Glutamatergic neuron (in vitro differentiated cells): Measurements from ENCODE around the gene PTPN23. TPM values are rescaled to one million over a fixed set of nuclear protein-coding genes. Genes with fewer than 3 reads are reported as not detected.

Experiments
- DNase-seq: peaks from one replicate; pipeline ENCODE4 v3.0.0; 2022
- H3K27ac Mint-ChIP-seq: one replicate; pipeline ENCODE4 v1.8.0; 2020; ENCODE audit warnings: mild to moderate bottlenecking, mixed read lengths, inconsistent platforms; ENCODE audit not compliant: unreplicated experiment
- H3K27me3 Mint-ChIP-seq: one replicate; pipeline ENCODE4 v1.8.0; 2020; ENCODE audit warnings: mild to moderate bottlenecking, moderate library complexity, mixed read lengths, inconsistent platforms; ENCODE audit not compliant: unreplicated experiment
- H3K36me3 Mint-ChIP-seq: one replicate; pipeline ENCODE4 v1.8.0; 2020; ENCODE audit warnings: mild to moderate bottlenecking, mixed read lengths, inconsistent platforms; ENCODE audit not compliant: unreplicated experiment
- H3K4me1 Mint-ChIP-seq: one replicate; pipeline ENCODE4 v1.8.0; 2020; ENCODE audit warnings: mild to moderate bottlenecking, low read depth, mixed read lengths, inconsistent platforms; ENCODE audit not compliant: unreplicated experiment
- H3K4me3 Mint-ChIP-seq: one replicate; pipeline ENCODE4 v1.8.0; 2020; ENCODE audit warnings: mild to moderate bottlenecking, mixed read lengths, inconsistent platforms; ENCODE audit not compliant: unreplicated experiment
- H3K9me3 Mint-ChIP-seq: one replicate; pipeline ENCODE4 v1.8.0; 2020; ENCODE audit warnings: mild to moderate bottlenecking, moderate library complexity, mixed read lengths, inconsistent platforms; ENCODE audit not compliant: unreplicated experiment
- CTCF ChIP-seq: fragments of 200-600 bp; sonication (generic); IDR thresholded peaks from one replicate; pipeline ENCODE4 v1.5.0; 2021; ENCODE audit not compliant: partially characterized antibody, unreplicated experiment
- total RNA-seq: library from RNA; stranded (reverse); fragmentation: NEBNext Ultra II Directional; extraction: Animal tissue kit (Norgen Biotek cat#: 25700); gene quantifications from one replicate; pipeline ENCODE4 v1.2.1, GENCODE V29; 2021; ENCODE audit not compliant: unreplicated experiment

Gene PTPN23
- total RNA-seq, 1 donor from 2014 or later = 71.0 TPM

- Mint-ChIP-seq H3K36me3 (peaks cover 4% of the 10 kb centered on the region), H3K4me3 (no peak overlapping the region), H3K9me3 (peaks cover 5% of the 10 kb centered on the region), H3K27me3 (no peaks in the 10 kb centered on the region), H3K4me1 (peaks cover 12% of the 10 kb centered on the region), H3K27ac (peak overlapping the region; percentile 35)
- no peak for DNase-seq
- TF ChIP-seq CTCF = no peak
These were observed 47.8 kb downstream of the PTPN23 start for GRCh38 chr3:47428662-47429061.

- Mint-ChIP-seq H3K27ac (peak overlapping the region; percentile 77), H3K9me3 (peaks cover 5% of the 10 kb centered on the region), H3K36me3 (peaks cover 4% of the 10 kb centered on the region), H3K4me3 (peak overlapping the region; percentile 24), H3K4me1 (peaks cover 12% of the 10 kb centered on the region), H3K27me3 (no peaks in the 10 kb centered on the region)
- no peak for TF ChIP-seq CTCF
- no peak for DNase-seq
These were observed 48.9 kb downstream of the PTPN23 start for GRCh38 chr3:47429476-47430270.

- H3K4me3 Mint-ChIP-seq = peak overlapping the region; percentile 24
- peaks cover 4% of the 10 kb centered on the region for H3K36me3 Mint-ChIP-seq
- H3K27me3 Mint-ChIP-seq = no peaks in the 10 kb centered on the region
- peak overlapping the region; percentile 77 for H3K27ac Mint-ChIP-seq
- no peak for TF ChIP-seq CTCF
- H3K4me1 Mint-ChIP-seq = peaks cover 12% of the 10 kb centered on the region
- DNase-seq = no peak
- peaks cover 2% of the 10 kb centered on the region for H3K9me3 Mint-ChIP-seq
These were observed 49.8 kb downstream of the PTPN23 start for GRCh38 chr3:47430606-47431005.

GRCh38 chr3:47431225-47431624 lies 50.4 kb downstream of the PTPN23 start:
- peaks cover 12% of the 10 kb centered on the region for H3K4me1 Mint-ChIP-seq
- peak overlapping the region; percentile 43 for H3K27ac Mint-ChIP-seq
- DNase-seq = no peak
- H3K27me3 Mint-ChIP-seq = no peaks in the 10 kb centered on the region
- H3K9me3 Mint-ChIP-seq = peaks cover 2% of the 10 kb centered on the region
- no peak for TF ChIP-seq CTCF
- H3K4me3 Mint-ChIP-seq = no peak overlapping the region
- peaks cover 4% of the 10 kb centered on the region for H3K36me3 Mint-ChIP-seq

GRCh38 chr3:47432673-47433072 lies 51.9 kb downstream of the PTPN23 start:
- H3K9me3 Mint-ChIP-seq = peaks cover 2% of the 10 kb centered on the region
- H3K27ac Mint-ChIP-seq = no peak overlapping the region

More at GRCh38 chr3:47432673-47433072, 51.9 kb downstream of the PTPN23 start:
- Mint-ChIP-seq H3K27me3 (no peaks in the 10 kb centered on the region), H3K4me1 (peaks cover 12% of the 10 kb centered on the region), H3K36me3 (peaks cover 4% of the 10 kb centered on the region), H3K4me3 (no peak overlapping the region)
- no peak for TF ChIP-seq CTCF
- DNase-seq = no peak
